Panc1 (cell line): ENCODE data around the gene NR2F1. TPM values are rescaled to one million over a fixed set of nuclear protein-coding genes. Genes with fewer than 3 reads are reported as not detected.
A peak's percentile ranks its signal among the peaks of the same experiment; 100 is the strongest.

Experiments used
- ATAC-seq: fragments of 200-7000 bp; cut with Tn5 transposase; 2 replicates; pipeline ENCODE4 v1.9.1; 2020; ENCODE audit warnings: mild to moderate bottlenecking, moderate library complexity
- BruUV-seq: library from RNA; stranded (reverse); fragments of 400-500 nt; replicated peaks from 2 replicates; lab custom pipeline; 2021; lab: Mats Ljungman, UMichigan
- CTCF ChIA-PET: fragments of 300-600 bp; sonication (Branson Sonifier 250); formaldehyde crosslinking; loops from one replicate; lab custom pipeline; 2022; ENCODE audit warnings: antibody characterized with exemption; lab: Charles Lee
- POLR2A ChIA-PET: fragments of 300-600 bp; sonication (Branson Sonifier 250); formaldehyde crosslinking; loops from one replicate; lab custom pipeline; 2022; ENCODE audit warnings: antibody characterized with exemption; lab: Charles Lee
- DNase-seq: peaks from one replicate; pipeline ENCODE4 v3.0.0-alpha.2; 2010; ENCODE audit warnings: low read depth, low spot score
- H3K27ac ChIP-seq: 2 replicates; pipeline ENCODE4 v1.5.1; 2011; ENCODE audit warnings: mild to moderate bottlenecking, low read length, inconsistent platforms
- H3K27me3 ChIP-seq: fragments of 200-500 bp; sonication (Bioruptor generic); 2 replicates; pipeline ENCODE4 v1.6.0; 2014; ENCODE audit warnings: low read length, inconsistent platforms; ENCODE audit not compliant: control insufficient read depth, insufficient read depth
- H3K36me3 ChIP-seq: fragments of 200-500 bp; sonication (Bioruptor generic); 2 replicates; pipeline ENCODE4 v1.5.1; 2014; ENCODE audit warnings: inconsistent platforms, mild to moderate bottlenecking, low read length, moderate library complexity; ENCODE audit not compliant: control insufficient read depth, insufficient read depth
- H3K4me1 ChIP-seq: 2 replicates; pipeline ENCODE4 v1.5.1; 2011; ENCODE audit warnings: inconsistent platforms, mild to moderate bottlenecking, low read length, moderate library complexity; ENCODE audit not compliant: control insufficient read depth, insufficient read depth
- H3K4me3 ChIP-seq, 2 experiments: 2 replicates each; pipeline ENCODE4 v1.5.1; 2011 to 2012; ENCODE audit warnings: low read depth in 2 of 2, low read length in 2 of 2, mild to moderate bottlenecking in 2 of 2, inconsistent platforms in 1 of 2, moderate library complexity in 1 of 2
- H3K9me3 ChIP-seq: fragments of 200-500 bp; sonication (Bioruptor generic); 2 replicates; pipeline ENCODE4 v1.5.1; 2014; ENCODE audit warnings: low read depth, mild to moderate bottlenecking, inconsistent platforms, low read length, moderate library complexity; ENCODE audit not compliant: control insufficient read depth, insufficient read depth
- POLR2AphosphoS5 ChIP-seq: IDR thresholded peaks from 2 replicates; pipeline ENCODE4 v1.6.1; 2012; ENCODE audit warnings: mild to moderate bottlenecking, low read depth, low read length, moderate library complexity
- SIN3A ChIP-seq: IDR thresholded peaks from 2 replicates; pipeline ENCODE4 v1.6.1; 2012; ENCODE audit warnings: low read depth, mild to moderate bottlenecking, low read length, moderate library complexity, borderline replicate concordance; ENCODE audit not compliant: insufficient read depth
- TCF7L2 ChIP-seq: IDR thresholded peaks from 2 replicates; pipeline ENCODE4 v1.6.1; 2011; ENCODE audit warnings: mild to moderate bottlenecking, low read depth, low read length, inconsistent platforms
- in situ Hi-C: cut with HindIII; loops from 2 replicates; pipeline ENCODE4 v1.10.0; 2016; ENCODE audit warnings: low sequenced_read_pairs, low pct_unique_long_range_greater_than_20kb
- intact Hi-C: fragments of 100-400 bp; cut with micrococcal nuclease; formaldehyde crosslinking; loops from one replicate; pipeline ENCODE4 v1.10.0; 2022; ENCODE audit not compliant: unreplicated experiment
- total RNA-seq: library from RNA; stranded (reverse); gene quantifications from one replicate; pipeline ENCODE4 v1.2.1, GENCODE V29; 2021; ENCODE audit not compliant: unreplicated experiment
- TF ChIP-seq, protein P1 (sequence below): fragments of 450-650 bp; IDR thresholded peaks from 2 replicates; pipeline ENCODE4 v1.5.1; 2017; ENCODE audit warnings: mild to moderate bottlenecking
- TF ChIP-seq, protein P2 (sequence below), 2 experiments: IDR thresholded peaks; 2 replicates each; pipeline ENCODE4 v1.6.1; 2011 to 2012; ENCODE audit warnings: low read depth in 2 of 2, control low read depth in 1 of 2, low read length in 1 of 2, mild to moderate bottlenecking in 1 of 2, moderate library complexity in 1 of 2; ENCODE audit not compliant: insufficient read depth in 1 of 2

Gene NR2F1
- total RNA-seq, 1 experiment from 2014 or later = 49.5 TPM

- DNase-seq (no peak), ATAC-seq (no peak)
- intact Hi-C loops (no loop called here), in situ Hi-C loops (loop anchor here (25.0 kb wide), 1 partner anchor 190 kb away; no protein-coding TSS in a partner anchor)
- Histone ChIP-seq H3K27me3 (no peaks in the 10 kb centered on the region), H3K9me3 (no peaks in the 10 kb centered on the region), H3K4me3 (peak overlapping the region; percentile 86 to 94), H3K36me3 (no peaks in the 10 kb centered on the region), H3K4me1 (peaks cover 7% of the 10 kb centered on the region), H3K27ac (peak overlapping the region; percentile 94; the same call in 1 of the 2 replicates)
- ChIA-PET POLR2A (interaction anchor here (0.6 to 1.4 kb wide), 2 partner anchors 39 to 677 kb away, joined by 3 to 8 read pairs; partner anchors contain the start of gene NR2F1), CTCF (no interaction called here)
- TF ChIP-seq SIN3A (no peak), TCF7L2 (no peak), POLR2AphosphoS5 (no peak)
- TF ChIP-seq, protein P1, sequence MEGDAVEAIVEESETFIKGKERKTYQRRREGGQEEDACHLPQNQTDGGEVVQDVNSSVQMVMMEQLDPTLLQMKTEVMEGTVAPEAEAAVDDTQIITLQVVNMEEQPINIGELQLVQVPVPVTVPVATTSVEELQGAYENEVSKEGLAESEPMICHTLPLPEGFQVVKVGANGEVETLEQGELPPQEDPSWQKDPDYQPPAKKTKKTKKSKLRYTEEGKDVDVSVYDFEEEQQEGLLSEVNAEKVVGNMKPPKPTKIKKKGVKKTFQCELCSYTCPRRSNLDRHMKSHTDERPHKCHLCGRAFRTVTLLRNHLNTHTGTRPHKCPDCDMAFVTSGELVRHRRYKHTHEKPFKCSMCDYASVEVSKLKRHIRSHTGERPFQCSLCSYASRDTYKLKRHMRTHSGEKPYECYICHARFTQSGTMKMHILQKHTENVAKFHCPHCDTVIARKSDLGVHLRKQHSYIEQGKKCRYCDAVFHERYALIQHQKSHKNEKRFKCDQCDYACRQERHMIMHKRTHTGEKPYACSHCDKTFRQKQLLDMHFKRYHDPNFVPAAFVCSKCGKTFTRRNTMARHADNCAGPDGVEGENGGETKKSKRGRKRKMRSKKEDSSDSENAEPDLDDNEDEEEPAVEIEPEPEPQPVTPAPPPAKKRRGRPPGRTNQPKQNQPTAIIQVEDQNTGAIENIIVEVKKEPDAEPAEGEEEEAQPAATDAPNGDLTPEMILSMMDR = no peak
- TF ChIP-seq, protein P2, sequence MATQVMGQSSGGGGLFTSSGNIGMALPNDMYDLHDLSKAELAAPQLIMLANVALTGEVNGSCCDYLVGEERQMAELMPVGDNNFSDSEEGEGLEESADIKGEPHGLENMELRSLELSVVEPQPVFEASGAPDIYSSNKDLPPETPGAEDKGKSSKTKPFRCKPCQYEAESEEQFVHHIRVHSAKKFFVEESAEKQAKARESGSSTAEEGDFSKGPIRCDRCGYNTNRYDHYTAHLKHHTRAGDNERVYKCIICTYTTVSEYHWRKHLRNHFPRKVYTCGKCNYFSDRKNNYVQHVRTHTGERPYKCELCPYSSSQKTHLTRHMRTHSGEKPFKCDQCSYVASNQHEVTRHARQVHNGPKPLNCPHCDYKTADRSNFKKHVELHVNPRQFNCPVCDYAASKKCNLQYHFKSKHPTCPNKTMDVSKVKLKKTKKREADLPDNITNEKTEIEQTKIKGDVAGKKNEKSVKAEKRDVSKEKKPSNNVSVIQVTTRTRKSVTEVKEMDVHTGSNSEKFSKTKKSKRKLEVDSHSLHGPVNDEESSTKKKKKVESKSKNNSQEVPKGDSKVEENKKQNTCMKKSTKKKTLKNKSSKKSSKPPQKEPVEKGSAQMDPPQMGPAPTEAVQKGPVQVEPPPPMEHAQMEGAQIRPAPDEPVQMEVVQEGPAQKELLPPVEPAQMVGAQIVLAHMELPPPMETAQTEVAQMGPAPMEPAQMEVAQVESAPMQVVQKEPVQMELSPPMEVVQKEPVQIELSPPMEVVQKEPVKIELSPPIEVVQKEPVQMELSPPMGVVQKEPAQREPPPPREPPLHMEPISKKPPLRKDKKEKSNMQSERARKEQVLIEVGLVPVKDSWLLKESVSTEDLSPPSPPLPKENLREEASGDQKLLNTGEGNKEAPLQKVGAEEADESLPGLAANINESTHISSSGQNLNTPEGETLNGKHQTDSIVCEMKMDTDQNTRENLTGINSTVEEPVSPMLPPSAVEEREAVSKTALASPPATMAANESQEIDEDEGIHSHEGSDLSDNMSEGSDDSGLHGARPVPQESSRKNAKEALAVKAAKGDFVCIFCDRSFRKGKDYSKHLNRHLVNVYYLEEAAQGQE (IDR thresholded peaks at IDR 0.05; ENCODE audit: insufficient read depth in 1 of 2, low read depth in 2 of 2, low read length in 1 of 2) = no peak
- BruUV-seq = no TSS peak
Measured at GRCh38 chr5:93622240-93622885, 39.3 kb downstream of the NR2F1 start.

DNA sequence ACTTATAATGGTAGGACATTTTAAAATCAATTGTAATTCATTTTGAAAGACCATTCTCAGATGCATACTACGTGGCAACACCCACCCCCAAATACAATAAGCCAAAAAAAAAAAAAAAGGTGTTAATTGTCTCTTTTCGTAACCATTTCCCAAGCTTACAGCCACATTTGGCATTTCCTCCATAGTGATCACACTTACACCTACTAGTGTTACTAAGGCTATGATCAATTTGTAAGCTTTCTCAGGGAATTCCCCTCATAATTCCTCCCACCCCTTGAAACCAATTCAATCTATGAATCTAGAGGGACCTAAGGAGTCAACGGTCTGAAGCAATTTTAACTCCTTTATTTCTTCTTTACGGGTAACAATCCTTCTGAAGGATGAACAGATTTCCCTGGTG lies 40.1 kb downstream of the NR2F1 start:
- no TSS peak for BruUV-seq
- intact Hi-C loops = no loop called here

More for the DNA sequence above, 40.1 kb downstream of the NR2F1 start:
- ATAC-seq = no peak
- Histone ChIP-seq H3K36me3 (no peaks in the 10 kb centered on the region), H3K27ac (no peak overlapping the region), H3K4me3 (no peak overlapping the region), H3K27me3 (no peaks in the 10 kb centered on the region), H3K9me3 (no peaks in the 10 kb centered on the region), H3K4me1 (peaks cover 7% of the 10 kb centered on the region)
- ChIA-PET CTCF (no interaction called here), POLR2A (no interaction called here)
- TF ChIP-seq SIN3A (no peak), POLR2AphosphoS5 (no peak), TCF7L2 (no peak)
- TF ChIP-seq, protein P2 (IDR thresholded peaks at IDR 0.05; ENCODE audit: insufficient read depth in 1 of 2, low read depth in 2 of 2, low read length in 1 of 2) = no peak
- TF ChIP-seq, protein P1 = no peak
- no peak for DNase-seq
- in situ Hi-C loops = loop anchor here (25.0 kb wide), 1 partner anchor 189 kb away; no protein-coding TSS in a partner anchor
